AG04450 (cell line): ENCODE measurements around the gene MYO1G. TPM values are rescaled to one million over a fixed set of nuclear protein-coding genes. Genes with fewer than 3 reads are reported as not detected.
"Not testable (repeated sequence)": the region's sequence is repeated elsewhere in the genome, so short reads cannot be mapped to it uniquely, and the experiment has no call there.

Experiments
- CTCF ChIA-PET: fragments of 300-600, 350-600 bp; formaldehyde crosslinking; extraction: SDS; loops from one replicate; lab custom pipeline; 2022; ENCODE audit warnings: antibody characterized with exemption, inconsistent platforms; lab: Charles Lee
- POLR2A ChIA-PET: fragments of 350-600 bp; formaldehyde crosslinking; extraction: SDS; loops from one replicate; lab custom pipeline; 2021; ENCODE audit warnings: antibody characterized with exemption, inconsistent platforms; lab: Yijun Ruan, JAX
- DNase-seq: peaks from one replicate; pipeline ENCODE4 v3.0.0-alpha.2; 2011; ENCODE audit warnings: low read depth, low spot score
- H3K27ac ChIP-seq: one replicate; pipeline ENCODE4 v1.5.1; 2012; ENCODE audit warnings: low read depth, low read length, control low read depth
- H3K27me3 ChIP-seq: one replicate; pipeline ENCODE4 v1.6.0; 2012; ENCODE audit warnings: low read length; ENCODE audit not compliant: control insufficient read depth, insufficient read depth
- H3K4me3 ChIP-seq: 2 replicates; pipeline ENCODE4 v1.5.1; 2011; ENCODE audit warnings: mild to moderate bottlenecking, low read depth, low read length, control low read depth
- H3K9me3 ChIP-seq: 2 replicates; pipeline ENCODE4 v1.5.1; 2012; ENCODE audit warnings: low read length; ENCODE audit not compliant: control insufficient read depth, insufficient read depth
- polyA plus RNA-seq: library from polyadenylated mRNA; depleted of rRNA; stranded (reverse); fragments of >200 nt; gene quantifications from 2 replicates; pipeline ENCODE4 v1.2.3, GENCODE V29; 2011
- TF ChIP-seq, protein P1 (sequence below): IDR thresholded peaks from 2 replicates; pipeline ENCODE4 v1.5.1; 2011; ENCODE audit warnings: low read depth, low read length, control low read depth, inconsistent platforms

The MYO1G gene
- polyA plus RNA-seq, 1 experiment = not detected

DNA sequence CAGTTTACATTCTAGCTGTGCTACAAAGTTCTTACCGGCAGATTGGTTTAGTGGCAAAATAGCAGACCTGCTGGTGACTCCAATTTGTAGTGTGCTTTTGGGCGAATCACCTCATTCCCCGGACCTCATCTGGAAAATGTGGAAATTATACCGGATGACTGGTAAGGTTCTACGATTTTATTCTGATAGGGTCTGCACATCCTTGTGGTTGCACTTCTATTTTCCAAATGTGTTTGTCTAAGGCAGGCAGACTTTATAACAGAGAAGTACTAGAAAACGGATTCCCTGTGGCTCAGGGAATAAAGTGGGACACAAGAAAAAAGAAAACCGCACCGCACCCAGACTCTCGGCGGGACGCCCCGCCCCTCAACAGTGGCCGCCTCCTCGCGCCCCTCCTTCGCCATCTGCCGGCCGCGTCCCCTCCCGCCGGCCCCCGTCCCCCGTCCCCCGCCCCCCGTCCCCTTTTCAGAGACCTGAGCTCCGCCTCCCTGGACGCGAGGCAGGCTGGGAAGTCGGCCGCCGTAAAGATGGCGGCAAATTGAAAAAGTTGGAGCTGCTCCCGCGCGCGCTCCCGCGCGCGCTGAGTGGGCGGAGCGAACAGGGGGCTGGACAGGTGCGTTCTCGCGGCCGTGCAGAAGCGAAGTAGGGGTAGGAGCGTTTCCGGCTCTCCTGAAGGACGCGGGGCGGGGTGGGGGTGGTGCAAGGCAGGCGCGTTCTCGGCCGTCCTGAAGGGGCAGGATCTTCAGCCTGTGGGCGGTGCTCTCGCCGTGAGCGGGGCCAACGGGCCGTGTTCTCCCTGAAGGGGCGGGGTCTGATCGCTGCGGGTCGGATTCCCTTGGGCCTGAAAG lies 20.7 kb upstream of the MYO1G start:
- DNase-seq = peak; percentile 98
- no peaks in the 10 kb centered on the region for H3K27me3 ChIP-seq
- H3K27ac ChIP-seq = peak overlapping the region; percentile 73
- no peaks in the 10 kb centered on the region for H3K9me3 ChIP-seq
- TF ChIP-seq, protein P1, sequence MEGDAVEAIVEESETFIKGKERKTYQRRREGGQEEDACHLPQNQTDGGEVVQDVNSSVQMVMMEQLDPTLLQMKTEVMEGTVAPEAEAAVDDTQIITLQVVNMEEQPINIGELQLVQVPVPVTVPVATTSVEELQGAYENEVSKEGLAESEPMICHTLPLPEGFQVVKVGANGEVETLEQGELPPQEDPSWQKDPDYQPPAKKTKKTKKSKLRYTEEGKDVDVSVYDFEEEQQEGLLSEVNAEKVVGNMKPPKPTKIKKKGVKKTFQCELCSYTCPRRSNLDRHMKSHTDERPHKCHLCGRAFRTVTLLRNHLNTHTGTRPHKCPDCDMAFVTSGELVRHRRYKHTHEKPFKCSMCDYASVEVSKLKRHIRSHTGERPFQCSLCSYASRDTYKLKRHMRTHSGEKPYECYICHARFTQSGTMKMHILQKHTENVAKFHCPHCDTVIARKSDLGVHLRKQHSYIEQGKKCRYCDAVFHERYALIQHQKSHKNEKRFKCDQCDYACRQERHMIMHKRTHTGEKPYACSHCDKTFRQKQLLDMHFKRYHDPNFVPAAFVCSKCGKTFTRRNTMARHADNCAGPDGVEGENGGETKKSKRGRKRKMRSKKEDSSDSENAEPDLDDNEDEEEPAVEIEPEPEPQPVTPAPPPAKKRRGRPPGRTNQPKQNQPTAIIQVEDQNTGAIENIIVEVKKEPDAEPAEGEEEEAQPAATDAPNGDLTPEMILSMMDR = no peak
- ChIA-PET POLR2A (interaction anchor here (0.6 to 1.5 kb wide), 5 partner anchors 13 to 417 kb away, joined by 3 to 6 read pairs (median 4); partner anchors contain the start of genes PURB and TMED4), CTCF (interaction anchor here (0.6 to 1.2 kb wide), 9 partner anchors 9 to 159 kb away, joined by 3 to 5 read pairs (median 4); no protein-coding TSS in a partner anchor)
- H3K4me3 ChIP-seq = peak overlapping the region; percentile 63

DNA sequence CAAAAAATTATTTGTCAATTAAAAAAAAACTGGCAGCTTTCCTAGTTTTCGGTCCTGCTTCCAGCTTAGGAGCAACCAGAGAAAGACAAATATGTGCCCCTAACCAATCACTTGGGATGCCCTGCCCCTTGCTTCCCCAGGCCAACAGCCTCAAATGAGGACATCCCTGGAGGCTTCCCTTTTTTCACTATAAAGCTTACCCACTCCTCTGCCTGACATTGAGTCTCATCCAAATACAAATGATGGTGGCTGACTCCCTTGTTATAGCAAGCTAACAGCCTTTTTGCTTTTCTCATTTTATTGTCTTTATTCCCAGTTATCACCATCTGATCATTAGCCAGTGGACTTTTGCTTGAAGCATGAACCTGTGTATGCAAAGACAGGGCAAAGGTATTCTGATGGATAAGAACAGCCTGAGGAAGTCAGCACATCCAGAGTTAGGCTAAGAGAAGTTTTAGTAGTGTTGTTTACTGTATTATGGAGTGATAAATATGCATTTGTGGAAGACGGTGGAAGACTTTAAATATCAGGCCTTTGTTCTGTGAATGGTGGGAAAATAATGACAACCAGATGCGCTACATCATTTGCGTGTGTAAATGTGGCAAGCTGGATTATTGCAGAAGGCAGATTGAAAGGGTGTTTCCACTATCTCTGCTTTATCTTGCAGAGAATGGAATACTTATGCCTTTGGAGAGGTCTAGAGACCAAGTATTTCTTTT lies 19.5 kb upstream of the MYO1G start:
- POLR2A ChIA-PET = interaction anchor here (1.5 kb wide), 2 partner anchors 12 to 13 kb away, joined by 3 to 5 read pairs; no protein-coding TSS in a partner anchor
- no peaks in the 10 kb centered on the region for H3K9me3 ChIP-seq

DNA sequence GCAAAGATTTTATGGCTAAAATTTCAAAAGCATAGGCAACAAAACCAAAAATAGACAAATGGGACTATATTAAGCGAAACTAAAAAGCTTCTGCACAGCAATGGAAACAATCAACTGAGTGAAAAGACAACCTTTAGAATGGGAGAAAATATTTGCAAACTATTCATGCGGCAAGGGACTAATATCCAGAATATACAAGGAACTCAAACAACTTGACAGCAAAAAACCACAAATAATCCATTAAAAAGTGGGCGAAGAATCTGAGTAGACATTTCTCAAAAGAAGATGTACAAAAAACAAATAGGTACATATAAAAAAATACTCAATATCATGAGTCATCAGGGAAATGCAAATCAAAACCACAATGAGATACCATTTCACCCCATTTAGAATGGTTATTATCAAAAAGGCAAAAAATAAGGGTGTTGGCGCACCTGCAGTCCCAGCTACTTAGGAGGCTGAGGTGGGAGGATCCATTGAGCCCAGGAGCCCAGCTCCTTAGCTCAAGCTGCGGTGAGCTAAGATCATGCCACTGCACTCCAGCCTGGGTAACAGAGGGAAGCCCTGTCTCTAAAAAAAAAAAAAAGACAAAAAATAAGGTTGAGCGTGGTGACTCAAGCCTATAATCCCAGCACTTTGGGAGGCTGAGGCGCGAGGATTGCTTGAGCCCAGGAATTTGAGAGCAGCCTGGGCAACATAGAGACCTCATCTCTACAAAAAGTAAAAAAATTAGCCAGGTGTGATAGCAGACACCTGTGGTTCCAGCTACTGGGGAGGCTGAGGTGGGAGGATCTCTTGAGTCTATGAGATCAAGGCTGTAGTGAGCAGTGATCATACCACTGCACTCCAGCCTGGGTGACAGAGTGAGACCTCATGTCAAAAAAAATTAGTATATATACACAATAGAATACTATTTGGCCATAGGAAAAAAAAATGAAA lies 17.0 kb upstream of the MYO1G start:
- TF ChIP-seq, protein P1 = no peak
- POLR2A ChIA-PET = interaction anchor here (0.6 kb wide), 1 partner anchor 81 kb away, joined by 3 read pairs; no protein-coding TSS in a partner anchor
- no peak overlapping the region for H3K27ac ChIP-seq
- DNase-seq = no peak
- H3K4me3 ChIP-seq = no peak overlapping the region
- H3K27me3 ChIP-seq = no peaks in the 10 kb centered on the region
- no peaks in the 10 kb centered on the region for H3K9me3 ChIP-seq
- CTCF ChIA-PET = no interaction called here

More for the DNA sequence above, 19.5 kb upstream of the MYO1G start:
- CTCF ChIA-PET = interaction anchor here (1.2 kb wide), 1 partner anchor 10 kb away, joined by 3 read pairs; no protein-coding TSS in a partner anchor
- Histone ChIP-seq H3K27me3 (no peaks in the 10 kb centered on the region), H3K4me3 (no peak overlapping the region), H3K27ac (no peak overlapping the region)
- no peak for DNase-seq
- TF ChIP-seq, protein P1 = no peak

DNA sequence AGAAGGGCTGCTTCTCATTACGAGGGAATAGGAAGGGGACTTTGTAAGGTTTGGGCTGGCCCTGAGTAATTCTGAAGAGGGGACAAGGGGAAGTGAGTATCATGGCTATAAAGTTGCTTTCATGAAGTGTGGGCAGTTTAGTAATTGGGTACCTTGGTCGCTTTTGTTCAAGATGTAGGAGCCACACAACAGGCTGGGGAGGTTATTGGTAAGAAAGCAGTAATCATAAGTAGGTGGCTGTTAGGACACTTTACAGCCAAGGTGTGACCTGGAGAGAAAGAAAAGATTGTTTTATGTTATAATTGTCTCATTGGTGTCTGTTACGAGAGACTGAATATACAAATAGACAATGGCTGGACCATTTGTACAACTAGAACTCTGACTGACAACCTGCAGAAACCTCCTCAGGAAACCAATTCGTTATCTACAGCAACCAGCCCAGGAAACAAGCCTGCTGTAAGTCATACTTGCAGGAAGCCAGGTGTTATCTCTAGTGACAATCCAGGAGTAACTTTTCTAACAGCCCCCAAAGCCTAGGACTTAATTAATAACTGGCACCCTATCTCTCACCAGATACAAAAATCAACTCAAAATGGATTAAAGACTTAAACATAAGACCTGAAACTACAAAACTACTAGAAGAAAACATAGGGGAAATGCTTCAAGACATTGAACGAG lies 16.2 kb upstream of the MYO1G start:
- H3K27me3 ChIP-seq = no peaks in the 10 kb centered on the region
- TF ChIP-seq, protein P1 = no peak
- no peak overlapping the region for H3K27ac ChIP-seq
- CTCF ChIA-PET = no interaction called here
- no peak for DNase-seq
- H3K4me3 ChIP-seq = no peak overlapping the region
- POLR2A ChIA-PET = no interaction called here
- H3K9me3 ChIP-seq = no peaks in the 10 kb centered on the region

DNA sequence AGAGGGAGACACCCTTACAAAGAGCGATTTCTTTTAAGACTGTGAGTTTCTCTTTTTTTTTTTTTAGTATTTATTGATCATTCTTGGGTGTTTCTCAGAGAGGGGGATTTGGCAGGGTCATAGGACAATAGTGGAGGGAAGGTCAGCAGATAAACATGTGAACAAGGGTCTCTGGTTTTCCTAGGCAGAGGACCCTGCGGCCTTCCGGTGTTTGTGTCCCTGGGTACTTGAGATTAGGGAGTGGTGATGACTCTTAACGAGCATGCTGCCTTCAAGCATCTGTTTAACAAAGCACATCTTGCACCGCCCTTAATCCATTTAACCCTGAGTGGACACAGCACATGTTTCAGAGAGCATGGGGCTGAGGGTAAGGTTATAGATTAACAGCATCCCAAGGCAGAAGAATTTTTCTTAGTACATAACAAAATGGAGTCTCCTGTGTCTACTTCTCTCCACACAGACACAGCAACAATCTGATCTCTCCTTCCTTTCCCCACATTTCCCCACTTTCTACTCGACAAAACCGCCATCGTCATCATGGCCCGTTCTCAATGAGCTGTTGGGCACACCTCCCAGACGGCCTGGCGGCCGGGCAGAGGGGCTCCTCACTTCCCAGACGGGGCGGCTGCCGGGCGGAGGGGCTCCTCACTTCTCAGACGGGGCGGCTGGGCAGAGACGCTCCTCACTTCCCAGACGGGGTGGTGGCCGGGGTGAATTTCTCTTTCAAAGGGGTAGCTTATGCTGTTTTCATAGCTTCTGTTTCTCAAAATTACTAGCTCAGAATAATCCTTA lies 13.4 kb upstream of the MYO1G start:
- H3K9me3 ChIP-seq, DNase-seq, H3K27me3 ChIP-seq, CTCF ChIA-PET, H3K27ac ChIP-seq, H3K4me3 ChIP-seq, POLR2A ChIA-PET: not testable (repeated sequence)
